NCI-H526 (cell line): ENCODE measurements around the gene DPYD.
A peak's percentile ranks its signal among the peaks of the same experiment; 100 is the strongest.

Source experiments
- DNase-seq, 2 experiments: peaks; one replicate each; lab custom pipeline; 2025; lab: John Stamatoyannopoulos, UW

Gene DPYD

DNA sequence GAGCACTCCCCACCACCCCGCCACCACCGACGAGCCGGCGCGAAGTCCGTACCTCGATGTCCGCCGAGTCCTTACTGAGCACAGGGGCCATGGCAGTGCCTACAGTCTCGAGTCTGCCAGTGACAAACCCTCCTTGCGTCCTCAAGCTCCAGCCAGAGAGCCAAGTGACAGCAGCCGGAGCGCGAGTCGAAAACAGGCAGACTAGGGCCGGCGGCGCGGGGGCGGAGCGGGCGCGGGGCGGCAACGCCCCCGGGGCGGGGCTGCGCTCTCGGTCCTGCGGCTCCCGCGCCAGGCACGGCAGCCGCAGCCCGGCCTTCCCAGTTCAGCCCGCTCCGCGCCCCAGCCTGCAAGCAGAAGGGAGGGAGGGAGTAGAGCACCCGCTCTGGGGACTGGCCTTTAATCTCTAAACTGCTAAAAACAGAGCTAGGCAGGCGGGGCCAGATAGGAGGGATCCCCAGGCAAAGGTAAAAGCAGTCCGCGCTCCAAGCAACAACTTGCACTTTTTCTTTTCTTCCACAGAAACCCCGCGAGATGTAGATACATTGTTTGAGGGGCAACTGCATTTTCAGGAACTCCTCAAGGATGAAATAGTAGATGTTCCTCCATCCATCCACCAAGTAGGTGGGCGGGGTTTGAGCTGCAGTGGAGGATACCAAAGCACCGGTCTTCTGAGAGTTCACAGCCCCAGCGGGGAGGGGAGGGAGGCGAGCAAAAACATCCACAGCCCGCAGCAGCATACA lies at the start of gene DPYD:
Gene DPYD, minus strand, starts transcription at position 203 of the 740 bp plus-strand sequence. Its CDS starts 112 bp downstream, at position 91.
- DNase-seq, result peak; percentile 75 to 90

- no peak for DNase-seq
These were observed 39.6 kb upstream of the DPYD start for GRCh38 chr1:97960470-97960869.

GRCh38 chr1:97947695-97948094 lies 26.9 kb upstream of the DPYD start:
- DNase-seq, result no peak

- no peak for DNase-seq
These were observed 22.5 kb upstream of the DPYD start for GRCh38 chr1:97943354-97943753.

- no peak for DNase-seq
These were observed 21.6 kb upstream of the DPYD start for GRCh38 chr1:97942161-97943123.

DNA sequence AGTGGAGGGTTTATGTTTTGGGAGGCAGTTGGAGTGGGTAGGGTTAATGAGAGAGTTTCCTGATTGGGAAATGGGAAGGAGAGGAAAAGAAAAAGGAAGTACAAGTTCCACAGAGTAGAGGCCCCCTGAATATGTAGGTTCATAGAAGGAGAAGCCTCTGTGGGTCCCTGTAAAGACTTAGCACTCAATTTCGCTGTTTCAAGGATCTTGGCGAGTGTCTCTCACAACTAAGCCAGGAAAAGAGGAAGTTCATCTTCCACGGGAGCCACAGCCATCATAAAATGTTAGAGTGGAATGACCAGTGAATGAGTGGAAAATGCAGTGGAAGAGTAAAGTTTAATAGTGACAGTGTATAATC lies 17.4 kb upstream of the DPYD start:
- DNase-seq, result no peak

GRCh38 chr1:97936976-97937375 lies 16.1 kb upstream of the DPYD start:
- no peak for DNase-seq

GRCh38 chr1:97934491-97934890 lies 13.7 kb upstream of the DPYD start:
- DNase-seq, result no peak

- no peak for DNase-seq
These were observed 9.3 kb upstream of the DPYD start for GRCh38 chr1:97929874-97930851.

GRCh38 chr1:97926017-97926708 lies 5.3 kb upstream of the DPYD start:
- DNase-seq, result no peak

- DNase-seq, result no peak
These were observed 4.3 kb upstream of the DPYD start for GRCh38 chr1:97925151-97925550.

- DNase-seq, result no peak
These were observed 3.0 kb upstream of the DPYD start for GRCh38 chr1:97923811-97924210.

- DNase-seq, result peak in 1 of 2 experiments; percentile 44
These were observed 480 bp downstream of the DPYD start for GRCh38 chr1:97920276-97920831.

DNA sequence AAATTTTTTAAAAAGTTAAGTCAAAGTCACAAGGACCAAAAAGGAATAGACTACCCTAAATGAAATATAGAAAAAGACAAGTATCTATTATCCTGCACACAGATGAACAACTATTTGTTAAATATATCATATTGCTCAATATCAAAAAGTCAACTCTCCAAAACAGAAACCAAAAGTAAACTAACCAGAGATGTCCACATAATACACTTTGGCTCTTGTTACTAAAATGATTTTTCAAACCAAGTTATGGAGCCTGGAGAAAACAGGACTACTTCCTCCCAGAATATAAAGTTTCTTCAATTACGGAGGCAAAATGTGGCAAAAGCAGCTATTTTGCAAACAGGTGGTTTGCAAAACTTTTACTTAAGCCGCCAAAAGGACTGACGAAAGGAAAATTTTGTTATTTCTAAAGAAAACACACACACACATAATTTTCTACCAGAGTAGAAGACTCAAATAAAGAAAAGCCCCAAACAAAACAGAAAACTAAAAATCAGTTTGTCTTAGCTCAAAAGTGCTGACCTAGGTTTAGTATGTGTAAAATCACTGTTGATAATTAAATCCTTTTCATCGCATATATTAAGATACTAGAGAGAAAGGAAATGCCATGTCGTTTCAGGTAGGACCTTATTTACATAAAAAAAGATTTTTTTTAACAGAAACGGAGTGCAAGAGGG lies 1.1 kb downstream of the DPYD start:
- DNase-seq, result no peak

GRCh38 chr1:97918961-97919360 lies 1.9 kb downstream of the DPYD start:
- DNase-seq, result no peak

- no peak for DNase-seq
These were observed 7.2 kb downstream of the DPYD start for GRCh38 chr1:97913506-97914139.

GRCh38 chr1:97911266-97912215 lies 9.3 kb downstream of the DPYD start:
- DNase-seq, result no peak

- no peak for DNase-seq
These were observed 11.6 kb downstream of the DPYD start for GRCh38 chr1:97909266-97909665.

DNA sequence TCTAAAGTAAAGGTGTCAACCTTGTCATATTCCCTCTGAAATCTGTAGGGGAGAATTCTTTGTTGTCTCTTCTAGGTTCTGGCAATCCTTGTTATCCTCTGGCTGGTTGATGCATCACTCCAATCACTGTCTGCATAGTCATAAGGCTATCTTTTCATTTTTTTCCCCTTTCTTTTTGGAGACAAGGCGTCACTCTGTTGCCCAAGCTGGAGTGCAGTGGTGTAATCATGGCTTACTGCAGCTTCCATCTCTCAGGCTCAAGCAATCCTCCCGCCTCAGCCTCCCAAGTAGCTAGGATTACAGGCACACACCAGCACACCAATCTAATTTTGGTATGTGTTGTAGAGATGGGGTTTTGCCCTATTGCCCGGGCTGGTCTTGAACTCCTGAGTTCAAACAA lies 12.9 kb downstream of the DPYD start:
- DNase-seq, result no peak
